Activated CD4-positive, alpha-beta T cell treated with anti-CD3 and anti-CD28 coated beads, Interleukin-2, amount 50 U/mL, for 16 hours (primary cell): Measurements from ENCODE around the gene SPAAR.

Experiments used
- DNase-seq: peaks from one replicate; pipeline ENCODE4 v3.0.0-alpha.2; 2020

SPAAR gene

GRCh38 chr9:35951736-35952135 is 42.4 kb downstream of the SPAAR start:
- no peak for DNase-seq

DNA sequence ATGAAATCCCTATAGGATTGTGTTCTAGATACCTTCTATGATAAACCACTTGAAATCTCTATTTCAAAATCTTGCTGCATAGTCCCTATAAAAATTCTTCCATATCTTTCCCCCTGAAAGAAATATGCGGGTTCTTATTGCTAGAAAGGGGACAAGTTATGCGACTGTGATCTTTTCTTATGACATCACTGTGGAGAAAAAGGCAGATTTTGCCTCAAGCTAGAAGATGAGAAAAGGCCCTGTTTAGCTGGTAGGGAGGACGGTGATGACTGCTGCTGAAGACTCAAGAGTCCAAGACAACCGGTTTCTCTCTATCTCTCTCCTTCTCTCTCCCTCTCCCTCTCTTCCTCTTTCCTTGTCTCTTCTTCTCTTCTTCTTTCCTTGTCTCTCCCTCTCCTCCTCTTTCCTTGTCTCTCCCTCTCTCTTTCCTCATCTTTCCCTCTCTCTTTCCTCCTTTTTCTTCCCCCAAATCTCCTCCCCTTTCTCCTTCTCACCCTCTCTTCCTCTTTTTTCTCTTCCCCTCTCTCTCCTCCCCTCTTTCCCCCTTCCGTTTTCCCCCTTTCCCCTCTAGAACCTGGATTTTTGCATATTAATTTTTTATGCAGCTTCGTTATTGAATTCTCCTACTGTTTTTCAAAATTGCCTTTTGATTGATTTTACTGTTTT is 43.4 kb downstream of the SPAAR start:
- DNase-seq = no peak

- DNase-seq = peak; percentile 63
These were observed 45.8 kb downstream of the SPAAR start for GRCh38 chr9:35954942-35955546.

GRCh38 chr9:35956651-35957050 is 47.4 kb downstream of the SPAAR start:
- DNase-seq = no peak

DNA sequence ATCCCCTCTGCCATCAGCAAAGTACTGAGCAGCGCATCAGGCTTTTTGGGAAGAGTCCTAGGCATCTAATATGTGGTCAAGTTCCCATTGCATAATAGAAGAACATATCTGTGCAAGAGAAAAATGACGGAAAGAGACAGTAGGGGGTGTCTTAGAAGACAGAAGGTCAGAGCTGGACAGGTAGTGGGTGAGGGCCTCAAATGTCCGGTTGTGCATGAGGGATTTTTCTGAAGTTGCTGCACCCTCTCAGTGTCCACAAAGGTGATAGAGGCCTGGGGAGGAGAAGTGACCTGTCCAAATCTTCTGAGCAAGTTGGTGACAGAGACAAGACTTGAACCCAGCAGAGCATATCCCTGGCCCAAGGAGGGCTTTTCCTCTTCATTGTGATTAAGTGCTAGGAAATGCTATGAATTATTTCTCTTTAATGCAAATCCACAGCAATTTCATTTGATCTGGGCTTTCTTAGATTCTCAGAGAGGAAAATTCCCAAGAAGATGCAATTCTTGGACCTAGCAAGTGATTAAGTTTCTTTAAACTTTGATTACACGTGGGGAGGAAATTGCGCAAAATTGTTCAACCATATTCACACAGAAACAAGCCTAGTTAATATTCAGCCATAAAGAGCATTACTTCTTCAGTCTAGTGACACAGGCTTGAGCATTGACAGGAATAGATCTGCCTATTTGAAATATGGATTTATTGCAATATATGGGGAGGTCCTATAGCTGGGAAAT is 49.0 kb downstream of the SPAAR start, which contains the start of gene OR2S2:
TSS of gene OR2S2 (minus strand) at position 51 of the 734 bp plus-strand sequence. CDS start 56 bp downstream, outside the sequence.
- DNase-seq = no peak

DNA sequence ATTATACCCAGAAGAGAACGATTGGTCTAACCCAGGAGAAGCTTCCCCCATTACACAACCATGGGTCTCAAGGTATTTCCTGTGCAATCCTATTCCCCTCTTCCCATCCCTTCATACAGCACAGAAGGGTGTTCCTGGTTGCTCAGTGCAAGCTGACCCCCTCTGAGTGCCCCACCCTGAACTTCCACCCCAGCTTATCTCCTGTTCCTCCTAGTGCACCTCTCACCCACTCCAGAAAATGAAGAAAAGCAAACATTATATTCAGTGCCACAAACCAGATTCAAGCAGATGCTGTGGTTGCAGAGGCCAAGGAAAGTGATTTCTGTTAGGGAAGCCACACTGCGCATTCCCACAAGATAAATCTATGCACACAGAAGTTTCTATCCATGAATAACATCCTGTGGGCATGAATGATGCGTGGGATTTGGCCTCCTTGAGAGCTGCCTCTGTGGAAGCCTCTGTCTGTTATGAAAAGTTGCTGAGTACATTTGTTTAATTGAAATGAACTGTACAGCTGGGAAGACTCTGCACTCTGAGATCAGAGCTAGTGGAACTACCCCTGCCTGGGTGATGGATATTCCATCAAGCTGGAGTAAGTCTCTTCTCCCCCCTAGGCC is 50.9 kb downstream of the SPAAR start:
- DNase-seq = no peak
